K562 (cell line): ENCODE measurements around the gene RHOV. TPM values are rescaled to one million over a fixed set of nuclear protein-coding genes. Genes with fewer than 3 reads are reported as not detected.

Source experiments
- BRCA1 ChIP-seq, 2 experiments: fragments of 450-650 bp in 1 of 2; sonication (generic) in 1 of 2; formaldehyde crosslinking in 1 of 2; IDR thresholded peaks; 2 replicates each; pipeline versions ENCODE4 v1.5.0 to v1.6.1; 2017 to 2020; ENCODE audit warnings: mild to moderate bottlenecking in 1 of 2, missing genetic modification reagents in 1 of 2
- JUND ChIP-seq, 2 experiments: IDR thresholded peaks; 2 replicates in 1 of 2; 3 replicates in 1 of 2; pipeline ENCODE4 v1.6.1; 2011; ENCODE audit warnings: borderline replicate concordance in 2 of 2, low read depth in 2 of 2, low read length in 2 of 2, improper control_type of control experiment in 1 of 2, missing biosample characterization in 1 of 2, missing genetic modification characterization in 1 of 2, missing genetic modification reagents in 1 of 2
- KDM2B ChIP-seq: fragments of 250-450 bp; sonication (Bioruptor Pico); IDR thresholded peaks from 2 replicates; pipeline ENCODE4 v1.8.0; 2021; ENCODE audit warnings: mild to moderate bottlenecking, moderate library complexity
- KLF6 ChIP-seq: fragments of 250-450 bp; sonication (Bioruptor Pico); IDR thresholded peaks from 2 replicates; pipeline ENCODE4 v1.4.0; 2020; ENCODE audit warnings: mild to moderate bottlenecking, moderate library complexity, borderline replicate concordance
- NFXL1 ChIP-seq: fragments of 450-650 bp; formaldehyde crosslinking; IDR thresholded peaks from 2 replicates; pipeline ENCODE4 v1.4.0; 2021; ENCODE audit warnings: mild to moderate bottlenecking
- NUFIP1 ChIP-seq: fragments of 450-650 bp; IDR thresholded peaks from 2 replicates; pipeline ENCODE4 v1.6.1; 2018; ENCODE audit not compliant: partially characterized antibody
- PTBP1 ChIP-seq: fragments of 200-400 bp; formaldehyde crosslinking; IDR thresholded peaks from 2 replicates; pipeline ENCODE4 v1.6.1; 2017; ENCODE audit warnings: low read depth, low read length
- RBBP5 ChIP-seq: fragments of 200-600 bp; sonication (generic); IDR thresholded peaks from 2 replicates; pipeline ENCODE4 v1.6.1; 2012; ENCODE audit warnings: borderline replicate concordance, mild to moderate bottlenecking, low read length, control low read depth, inconsistent platforms; ENCODE audit not compliant: insufficient read depth, poor library complexity, severe bottlenecking
- STAT5A ChIP-seq: IDR thresholded peaks from 2 replicates; pipeline ENCODE4 v1.6.1; 2012; ENCODE audit warnings: low read length, inconsistent platforms, borderline replicate concordance
- TRIM28 ChIP-seq: fragments of 450-650 bp; IDR thresholded peaks from 2 replicates; pipeline ENCODE4 v1.6.1; 2017
- U2AF2 ChIP-seq: fragments of 200-400 bp; formaldehyde crosslinking; optimal IDR thresholded peaks from 2 replicates; pipeline ENCODE3; 2017; ENCODE audit warnings: low read depth, mild to moderate bottlenecking, low read length
- XRCC3 ChIP-seq: fragments of 450-650 bp; IDR thresholded peaks from 2 replicates; pipeline ENCODE4 v1.6.1; 2017; ENCODE audit warnings: mild to moderate bottlenecking, moderate library complexity
- ZNF133 ChIP-seq: fragments of 250-450 bp; sonication (Bioruptor Pico); IDR thresholded peaks from 2 replicates; pipeline ENCODE4 v1.4.0; 2020; ENCODE audit warnings: mild to moderate bottlenecking
- ZNF165 ChIP-seq: fragments of 250-450 bp; sonication (Bioruptor Pico); IDR thresholded peaks from 2 replicates; pipeline ENCODE4 v1.4.0; 2020; ENCODE audit warnings: borderline replicate concordance
- ZNF239 ChIP-seq: fragments of 250-450 bp; sonication (Bioruptor Pico); IDR thresholded peaks from 2 replicates; pipeline ENCODE4 v1.4.0; 2020; ENCODE audit warnings: mild to moderate bottlenecking
- polyA plus RNA-seq, 8 experiments: library from polyadenylated mRNA; depleted of rRNA in 4 of 8; stranded (reverse) in 5 of 8; unstranded in 3 of 8; fragments of >200 nt; fragmentation: Nextera tagmentation in 2 of 8; fragmentation: Illumina TruSeq in 1 of 8; extraction: Ambion mirVana in 2 of 8; extraction: Trizol in 1 of 8; gene quantifications; 2 replicates each; pipeline versions ENCODE4 v1.2.1 to v1.2.3, GENCODE V29; 2011 to 2014; ENCODE audit warnings: inconsistent platforms in 1 of 8, missing spikeins in 1 of 8
- total RNA-seq, 7 experiments: library from RNA; depleted of rRNA in 6 of 7; stranded (reverse); fragments of >200 nt in 6 of 7; fragmentation: Illumina TruSeq in 2 of 7; extraction: Trizol in 2 of 7; gene quantifications; 2 replicates each; pipeline versions ENCODE4 v1.2.1 to v1.2.3, GENCODE V29; 2011 to 2021; ENCODE audit warnings: low replicate concordance in 1 of 7
- TF ChIP-seq, protein P1 (sequence below): fragments of 450-650 bp; IDR thresholded peaks from 2 replicates; pipeline ENCODE4 v1.6.1; 2016; ENCODE audit warnings: low read depth
- TF ChIP-seq, protein P2 (sequence below): IDR thresholded peaks from 2 replicates; pipeline ENCODE4 v1.6.1; 2011; ENCODE audit not compliant: insufficient read length; ENCODE audit errors: extremely low read depth
- TF ChIP-seq, protein P3 (sequence below): fragments of 450-650 bp; formaldehyde crosslinking; IDR thresholded peaks from 2 replicates; pipeline ENCODE4 v1.4.0; 2020; ENCODE audit warnings: mild to moderate bottlenecking, moderate library complexity

Gene RHOV
- total and polyA plus RNA-seq, 9 of the 15 experiments (the other 6 are each of a cell fraction or from before 2014, with no cell fraction given), result 0.08 to 2.0 (median 1.1) TPM

DNA sequence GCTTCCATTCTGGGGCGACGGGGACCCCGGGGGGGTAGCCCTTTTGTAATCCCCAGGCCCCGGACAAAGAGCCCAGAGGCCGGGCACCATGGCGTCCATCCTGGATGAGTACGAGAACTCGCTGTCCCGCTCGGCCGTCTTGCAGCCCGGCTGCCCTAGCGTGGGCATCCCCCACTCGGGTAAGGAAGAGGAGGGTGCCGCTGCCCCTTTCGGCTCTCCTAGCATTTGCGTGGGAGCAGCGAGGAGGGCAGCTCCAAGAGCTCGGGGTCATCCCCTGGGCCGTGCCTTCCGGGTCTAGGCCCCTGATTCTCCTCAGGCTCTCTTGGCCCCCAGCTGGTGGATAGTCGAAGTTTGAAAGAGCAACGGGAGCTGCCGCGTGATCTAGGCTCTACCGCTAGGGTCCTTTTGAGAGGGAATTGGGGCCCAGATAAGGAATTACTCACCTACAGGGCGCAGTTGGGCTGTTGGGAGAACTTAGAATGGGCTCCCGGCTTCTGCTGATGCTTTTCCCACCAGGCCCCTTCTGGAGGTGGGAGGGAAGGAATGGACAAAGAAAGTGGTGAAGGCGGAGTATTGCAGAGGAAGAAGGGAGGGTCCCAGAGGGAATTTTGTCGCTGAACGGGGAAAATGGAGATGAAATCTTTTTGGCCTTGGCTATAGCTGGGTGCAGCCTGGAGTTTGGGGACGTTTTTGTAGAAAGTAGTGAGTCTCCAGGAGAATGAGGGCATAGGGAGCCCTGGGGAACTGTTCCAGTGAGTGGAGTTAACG, 20.8 kb upstream of the RHOV start (continued):
- TF ChIP-seq, protein P1, sequence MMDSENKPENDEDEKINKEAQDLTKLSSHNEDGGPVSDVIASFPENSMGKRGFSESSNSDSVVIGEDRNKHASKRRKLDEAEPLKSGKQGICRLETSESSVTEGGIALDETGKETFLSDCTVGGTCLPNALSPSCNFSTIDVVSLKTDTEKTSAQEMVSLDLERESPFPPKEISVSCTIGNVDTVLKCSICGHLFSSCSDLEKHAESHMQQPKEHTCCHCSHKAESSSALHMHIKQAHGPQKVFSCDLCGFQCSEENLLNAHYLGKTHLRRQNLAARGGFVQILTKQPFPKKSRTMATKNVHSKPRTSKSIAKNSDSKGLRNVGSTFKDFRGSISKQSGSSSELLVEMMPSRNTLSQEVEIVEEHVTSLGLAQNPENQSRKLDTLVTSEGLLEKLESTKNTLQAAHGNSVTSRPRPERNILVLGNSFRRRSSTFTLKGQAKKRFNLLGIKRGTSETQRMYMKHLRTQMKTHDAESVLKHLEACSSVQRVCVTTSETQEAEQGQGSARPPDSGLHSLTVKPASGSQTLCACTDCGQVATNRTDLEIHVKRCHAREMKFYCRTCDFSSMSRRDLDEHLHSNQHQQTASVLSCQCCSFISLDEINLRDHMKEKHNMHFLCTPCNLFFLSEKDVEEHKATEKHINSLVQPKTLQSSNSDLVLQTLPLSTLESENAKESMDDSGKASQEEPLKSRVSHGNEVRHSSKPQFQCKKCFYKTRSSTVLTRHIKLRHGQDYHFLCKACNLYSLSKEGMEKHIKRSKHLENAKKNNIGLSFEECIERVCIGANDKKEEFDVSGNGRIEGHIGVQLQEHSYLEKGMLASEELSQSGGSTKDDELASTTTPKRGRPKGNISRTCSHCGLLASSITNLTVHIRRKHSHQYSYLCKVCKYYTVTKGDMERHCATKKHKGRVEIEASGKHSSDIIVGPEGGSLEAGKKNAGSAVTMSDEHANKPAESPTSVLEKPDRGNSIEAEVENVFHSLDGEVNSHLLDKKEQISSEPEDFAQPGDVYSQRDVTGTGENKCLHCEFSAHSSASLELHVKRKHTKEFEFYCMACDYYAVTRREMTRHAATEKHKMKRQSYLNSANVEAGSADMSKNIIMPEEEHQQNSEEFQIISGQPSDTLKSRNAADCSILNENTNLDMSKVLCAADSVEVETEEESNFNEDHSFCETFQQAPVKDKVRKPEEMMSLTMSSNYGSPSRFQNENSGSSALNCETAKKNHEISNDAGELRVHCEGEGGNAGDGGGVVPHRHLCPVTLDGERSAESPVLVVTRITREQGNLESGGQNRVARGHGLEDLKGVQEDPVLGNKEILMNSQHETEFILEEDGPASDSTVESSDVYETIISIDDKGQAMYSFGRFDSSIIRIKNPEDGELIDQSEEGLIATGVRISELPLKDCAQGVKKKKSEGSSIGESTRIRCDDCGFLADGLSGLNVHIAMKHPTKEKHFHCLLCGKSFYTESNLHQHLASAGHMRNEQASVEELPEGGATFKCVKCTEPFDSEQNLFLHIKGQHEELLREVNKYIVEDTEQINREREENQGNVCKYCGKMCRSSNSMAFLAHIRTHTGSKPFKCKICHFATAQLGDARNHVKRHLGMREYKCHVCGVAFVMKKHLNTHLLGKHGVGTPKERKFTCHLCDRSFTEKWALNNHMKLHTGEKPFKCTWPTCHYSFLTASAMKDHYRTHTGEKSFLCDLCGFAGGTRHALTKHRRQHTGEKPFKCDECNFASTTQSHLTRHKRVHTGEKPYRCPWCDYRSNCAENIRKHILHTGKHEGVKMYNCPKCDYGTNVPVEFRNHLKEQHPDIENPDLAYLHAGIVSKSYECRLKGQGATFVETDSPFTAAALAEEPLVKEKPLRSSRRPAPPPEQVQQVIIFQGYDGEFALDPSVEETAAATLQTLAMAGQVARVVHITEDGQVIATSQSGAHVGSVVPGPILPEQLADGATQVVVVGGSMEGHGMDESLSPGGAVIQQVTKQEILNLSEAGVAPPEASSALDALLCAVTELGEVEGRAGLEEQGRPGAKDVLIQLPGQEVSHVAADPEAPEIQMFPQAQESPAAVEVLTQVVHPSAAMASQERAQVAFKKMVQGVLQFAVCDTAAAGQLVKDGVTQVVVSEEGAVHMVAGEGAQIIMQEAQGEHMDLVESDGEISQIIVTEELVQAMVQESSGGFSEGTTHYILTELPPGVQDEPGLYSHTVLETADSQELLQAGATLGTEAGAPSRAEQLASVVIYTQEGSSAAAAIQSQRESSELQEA, result peak; percentile 44; the same call in 1 of the 2 replicates
- TF ChIP-seq JUND (IDR thresholded peaks at IDR 0.05; ENCODE audit: borderline replicate concordance, low read depth, low read length) (peak; percentile 51; the same call in 1 of the 2 replicates), JUND (tag; IDR thresholded peaks at IDR 0.05; ENCODE audit: borderline replicate concordance, low read depth, low read length) (no peak; the same call in 2 of the 3 replicates), XRCC3 (no peak), NUFIP1 (no peak), RBBP5 (peak; percentile 16), TRIM28 (no peak), ZNF165 (CRISPR knock-in tag) (no peak), U2AF2 (no peak), BRCA1 (IDR thresholded peaks at IDR 0.05) (no peak), BRCA1 (CRISPR knock-in tag; IDR thresholded peaks at IDR 0.05) (no peak), PTBP1 (no peak), KLF6 (CRISPR knock-in tag) (no peak), ZNF133 (CRISPR knock-in tag) (no peak), NFXL1 (CRISPR knock-in tag) (no peak), STAT5A (no peak), ZNF239 (CRISPR knock-in tag) (no peak), KDM2B (CRISPR knock-in tag) (no peak)
- TF ChIP-seq, protein P2, sequence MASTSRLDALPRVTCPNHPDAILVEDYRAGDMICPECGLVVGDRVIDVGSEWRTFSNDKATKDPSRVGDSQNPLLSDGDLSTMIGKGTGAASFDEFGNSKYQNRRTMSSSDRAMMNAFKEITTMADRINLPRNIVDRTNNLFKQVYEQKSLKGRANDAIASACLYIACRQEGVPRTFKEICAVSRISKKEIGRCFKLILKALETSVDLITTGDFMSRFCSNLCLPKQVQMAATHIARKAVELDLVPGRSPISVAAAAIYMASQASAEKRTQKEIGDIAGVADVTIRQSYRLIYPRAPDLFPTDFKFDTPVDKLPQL, result no peak
- TF ChIP-seq, protein P3, sequence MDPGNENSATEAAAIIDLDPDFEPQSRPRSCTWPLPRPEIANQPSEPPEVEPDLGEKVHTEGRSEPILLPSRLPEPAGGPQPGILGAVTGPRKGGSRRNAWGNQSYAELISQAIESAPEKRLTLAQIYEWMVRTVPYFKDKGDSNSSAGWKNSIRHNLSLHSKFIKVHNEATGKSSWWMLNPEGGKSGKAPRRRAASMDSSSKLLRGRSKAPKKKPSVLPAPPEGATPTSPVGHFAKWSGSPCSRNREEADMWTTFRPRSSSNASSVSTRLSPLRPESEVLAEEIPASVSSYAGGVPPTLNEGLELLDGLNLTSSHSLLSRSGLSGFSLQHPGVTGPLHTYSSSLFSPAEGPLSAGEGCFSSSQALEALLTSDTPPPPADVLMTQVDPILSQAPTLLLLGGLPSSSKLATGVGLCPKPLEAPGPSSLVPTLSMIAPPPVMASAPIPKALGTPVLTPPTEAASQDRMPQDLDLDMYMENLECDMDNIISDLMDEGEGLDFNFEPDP (CRISPR knock-in tag), result no peak
